Measurements from ENCODE around the gene ACSF3.

Gene ACSF3

GRCh38 chr16:89202422-89203215 is 109.0 kb downstream of the ACSF3 start:
- no peak for TF ChIP-seq ISL1 (CRISPR knock-in tag; IDR thresholded peaks at IDR 0.05)
- no peak for TF ChIP-seq CSRNP3 (CRISPR knock-in tag; IDR thresholded peaks at IDR 0.05)
- no peak for ATAC-seq

Data from SK-N-SH treated with all-trans-retinoic acid at 6 μM for 48 hours (cell line).